ENCODE measurements around the gene MLLT6.

MLLT6 gene

DNA sequence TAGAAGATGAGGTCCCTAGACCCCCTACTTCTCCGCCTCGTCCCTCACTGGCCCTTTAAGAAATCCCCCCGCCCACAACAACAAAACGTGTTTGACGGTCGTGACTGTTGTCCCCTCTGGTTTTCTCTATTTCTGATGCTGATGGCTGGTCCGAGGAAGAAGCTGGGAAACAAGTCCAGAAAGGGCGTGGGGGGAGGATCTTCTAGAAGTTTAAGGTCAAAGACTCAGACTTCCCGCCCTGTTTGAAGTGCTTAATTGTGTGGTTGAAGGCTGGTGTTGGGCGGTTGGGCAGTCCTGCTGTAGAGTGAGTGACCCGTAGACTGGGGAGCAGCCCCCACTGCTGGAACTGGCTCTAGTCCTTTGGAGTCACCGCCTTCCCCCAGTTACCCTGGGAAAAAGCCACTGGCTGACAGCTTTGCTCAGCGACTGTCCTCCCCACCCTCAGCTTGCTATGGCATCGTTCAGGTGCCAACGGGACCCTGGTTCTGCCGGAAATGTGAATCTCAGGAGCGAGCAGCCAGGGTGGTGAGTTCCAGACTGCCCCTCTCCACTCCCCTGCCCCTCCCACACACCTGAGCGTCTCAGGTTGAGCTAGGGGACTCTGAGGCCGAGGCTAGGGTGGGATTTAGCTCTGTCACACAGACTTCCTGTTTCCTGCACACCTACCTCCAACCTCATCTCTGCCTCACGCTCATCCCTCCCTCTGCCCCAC is 1.6 kb downstream of the MLLT6 start:
- peak in 1 of 2 donors; percentile 16 for DNase-seq (ENCODE audit: low read depth in 2 of 2)

- no peak for DNase-seq (ENCODE audit: low read depth in 2 of 2)
Measured at GRCh38 chr17:38707678-38708351, 2.7 kb downstream of the MLLT6 start.

GRCh38 chr17:38709104-38709820 is 4.2 kb downstream of the MLLT6 start:
- DNase-seq (ENCODE audit: low read depth in 2 of 2), result no peak

DNA sequence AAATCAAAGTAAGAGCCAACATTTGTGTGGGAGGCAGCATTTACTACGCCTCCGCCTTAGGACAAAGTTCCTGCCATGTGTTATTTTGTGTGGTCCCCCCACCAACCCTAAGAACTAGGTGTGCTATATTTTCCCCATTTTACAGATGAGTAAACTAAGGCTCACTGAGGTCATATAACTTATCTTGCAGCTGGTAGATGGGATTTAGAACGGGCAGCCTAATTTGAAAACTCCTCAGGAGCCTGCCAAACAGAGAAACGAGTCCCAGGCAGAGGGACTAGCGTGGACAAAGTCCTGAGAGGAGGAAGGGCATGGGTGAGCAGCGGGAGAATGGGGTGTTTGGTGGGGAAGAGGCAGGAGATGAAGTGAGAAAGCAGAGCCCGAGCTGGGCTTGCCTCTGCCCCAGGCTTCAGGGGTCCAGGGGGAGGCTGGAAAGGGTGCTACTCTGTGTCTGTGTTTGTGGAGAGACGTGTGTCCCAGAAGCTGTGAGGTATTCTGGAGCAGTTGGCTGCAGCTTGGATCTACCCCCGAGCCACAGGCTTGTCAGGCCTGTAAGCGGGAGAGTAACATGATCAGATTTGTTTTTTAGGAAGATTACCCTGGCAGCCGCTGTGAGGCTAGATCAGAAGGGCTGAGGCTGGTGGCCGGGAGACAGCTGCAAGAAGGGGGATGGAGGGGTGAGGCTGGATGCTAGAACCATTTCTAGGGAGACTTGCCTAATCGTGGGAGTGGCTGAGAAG is 5.0 kb downstream of the MLLT6 start:
- no peak for DNase-seq (ENCODE audit: low read depth in 2 of 2)

GRCh38 chr17:38710604-38710962 is 5.5 kb downstream of the MLLT6 start:
- DNase-seq (ENCODE audit: low read depth in 2 of 2), result no peak

- DNase-seq (ENCODE audit: low read depth in 2 of 2), result no peak
Measured at GRCh38 chr17:38710985-38711384, 5.9 kb downstream of the MLLT6 start.

DNA sequence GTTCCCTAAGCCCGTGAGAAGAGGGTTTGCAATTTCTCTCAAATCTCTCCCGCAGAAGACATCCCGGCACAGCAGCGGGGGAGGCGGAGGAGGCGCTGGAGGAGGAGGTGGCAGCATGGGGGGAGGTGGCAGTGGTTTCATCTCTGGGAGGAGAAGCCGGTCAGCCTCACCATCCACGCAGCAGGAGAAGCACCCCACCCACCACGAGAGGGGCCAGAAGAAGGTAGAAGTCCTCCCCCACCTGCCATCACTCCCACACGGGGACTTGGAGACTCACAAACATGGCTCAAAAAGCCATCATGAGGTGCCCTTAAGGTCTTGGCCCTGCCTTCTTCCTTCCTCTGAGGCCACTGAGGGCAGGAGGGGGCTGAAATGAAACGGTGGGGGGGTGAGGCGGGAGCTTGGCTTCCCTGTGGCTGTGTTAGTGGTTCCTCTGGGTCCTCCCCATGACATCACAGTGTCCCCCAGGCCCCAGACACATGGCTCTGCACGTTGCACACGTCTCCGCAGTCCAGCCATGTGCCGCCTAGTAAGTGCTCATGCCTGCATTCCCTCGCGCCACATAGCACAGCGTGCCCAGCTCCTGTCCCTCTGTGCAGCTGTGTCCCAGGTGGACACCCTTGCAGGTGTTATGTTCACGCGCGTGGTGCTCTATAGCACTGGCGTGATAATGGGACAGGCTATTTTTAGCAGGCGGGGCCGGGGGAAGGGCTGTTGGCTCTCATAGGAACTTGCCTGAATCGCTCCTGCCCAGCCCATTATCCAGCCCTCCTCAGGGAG is 6.9 kb downstream of the MLLT6 start:
- DNase-seq (ENCODE audit: low read depth in 2 of 2), result no peak

- DNase-seq (ENCODE audit: low read depth in 2 of 2), result no peak
Measured at GRCh38 chr17:38712593-38712992, 7.5 kb downstream of the MLLT6 start.

- DNase-seq (ENCODE audit: low read depth in 2 of 2), result no peak
Measured at GRCh38 chr17:38713456-38714075, 8.5 kb downstream of the MLLT6 start.

DNA sequence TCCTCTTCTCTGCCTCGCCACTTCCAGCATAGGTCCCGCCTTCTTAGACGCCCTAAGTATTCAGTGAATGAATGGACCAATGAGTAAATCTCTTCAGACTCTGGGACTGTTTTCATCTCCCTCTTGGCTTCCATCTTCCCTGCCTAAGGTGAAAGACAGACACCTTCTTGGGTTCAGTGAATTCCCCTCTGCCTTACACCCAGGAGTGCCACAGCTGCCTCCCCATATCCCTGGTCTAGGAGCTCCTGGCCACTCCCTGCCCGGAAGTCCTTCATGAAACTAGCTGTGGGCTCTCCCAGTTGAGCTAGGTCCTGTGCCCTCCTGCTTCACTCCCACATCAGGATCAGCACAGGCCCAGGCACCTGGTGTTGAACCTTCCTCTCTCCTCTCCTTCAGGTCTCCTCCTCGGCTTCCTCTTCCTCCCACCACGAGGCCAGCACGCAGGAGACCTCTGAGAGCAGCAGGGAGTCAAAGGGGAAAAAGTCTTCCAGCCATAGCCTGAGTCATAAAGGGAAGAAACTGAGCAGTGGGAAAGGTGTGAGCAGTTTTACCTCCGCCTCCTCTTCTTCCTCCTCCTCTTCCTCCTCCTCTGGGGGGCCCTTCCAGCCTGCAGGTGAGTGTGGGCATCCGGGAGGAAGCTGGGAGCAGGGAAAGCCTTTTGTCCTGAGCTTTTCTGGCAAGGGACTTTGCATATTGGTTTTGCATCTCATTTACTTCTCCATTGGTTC is 10.3 kb downstream of the MLLT6 start:
- no peak for DNase-seq (ENCODE audit: low read depth in 2 of 2)

DNA sequence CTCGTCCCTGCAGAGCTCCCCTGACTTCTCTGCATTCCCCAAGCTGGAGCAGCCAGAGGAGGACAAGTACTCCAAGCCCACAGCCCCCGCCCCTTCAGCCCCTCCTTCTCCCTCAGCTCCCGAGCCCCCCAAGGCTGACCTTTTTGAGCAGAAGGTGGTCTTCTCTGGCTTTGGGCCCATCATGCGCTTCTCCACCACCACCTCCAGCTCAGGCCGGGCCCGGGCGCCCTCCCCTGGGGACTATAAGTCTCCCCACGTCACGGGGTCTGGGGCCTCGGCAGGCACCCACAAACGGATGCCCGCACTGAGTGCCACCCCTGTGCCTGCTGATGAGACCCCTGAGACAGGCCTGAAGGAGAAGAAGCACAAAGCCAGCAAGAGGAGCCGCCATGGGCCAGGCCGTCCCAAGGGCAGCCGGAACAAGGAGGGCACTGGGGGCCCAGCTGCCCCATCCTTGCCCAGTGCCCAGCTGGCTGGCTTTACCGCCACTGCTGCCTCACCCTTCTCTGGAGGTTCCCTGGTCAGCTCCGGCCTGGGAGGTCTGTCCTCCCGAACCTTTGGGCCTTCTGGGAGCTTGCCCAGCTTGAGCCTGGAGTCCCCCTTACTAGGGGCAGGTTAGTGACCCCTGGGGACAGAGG is 11.4 kb downstream of the MLLT6 start:
- no peak for DNase-seq (ENCODE audit: low read depth in 2 of 2)

DNA sequence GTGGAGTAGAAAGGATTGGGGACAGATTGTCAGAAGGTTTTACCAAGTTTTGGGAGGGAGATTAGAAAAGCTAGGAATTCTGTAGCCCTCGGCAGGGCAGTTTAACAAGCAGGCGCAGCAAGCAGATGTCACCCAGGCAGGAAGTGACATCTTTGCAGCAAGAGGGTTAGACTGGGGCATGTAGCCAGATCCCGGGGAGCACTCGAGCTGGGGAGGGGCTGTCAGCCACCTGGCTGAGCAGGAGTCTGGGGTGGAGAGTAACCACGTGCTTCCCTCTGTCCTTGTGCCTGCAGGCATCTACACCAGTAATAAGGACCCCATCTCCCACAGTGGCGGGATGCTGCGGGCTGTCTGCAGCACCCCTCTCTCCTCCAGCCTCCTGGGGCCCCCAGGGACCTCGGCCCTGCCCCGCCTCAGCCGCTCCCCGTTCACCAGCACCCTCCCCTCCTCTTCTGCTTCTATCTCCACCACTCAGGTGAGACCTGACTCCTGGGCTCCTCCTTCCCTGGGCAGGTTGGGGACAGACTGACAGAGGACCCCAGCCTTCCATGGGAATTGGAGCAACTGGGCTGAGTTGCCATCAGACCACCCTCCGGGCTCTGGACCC is 12.2 kb downstream of the MLLT6 start:
- no peak for DNase-seq (ENCODE audit: low read depth in 2 of 2)

DNA sequence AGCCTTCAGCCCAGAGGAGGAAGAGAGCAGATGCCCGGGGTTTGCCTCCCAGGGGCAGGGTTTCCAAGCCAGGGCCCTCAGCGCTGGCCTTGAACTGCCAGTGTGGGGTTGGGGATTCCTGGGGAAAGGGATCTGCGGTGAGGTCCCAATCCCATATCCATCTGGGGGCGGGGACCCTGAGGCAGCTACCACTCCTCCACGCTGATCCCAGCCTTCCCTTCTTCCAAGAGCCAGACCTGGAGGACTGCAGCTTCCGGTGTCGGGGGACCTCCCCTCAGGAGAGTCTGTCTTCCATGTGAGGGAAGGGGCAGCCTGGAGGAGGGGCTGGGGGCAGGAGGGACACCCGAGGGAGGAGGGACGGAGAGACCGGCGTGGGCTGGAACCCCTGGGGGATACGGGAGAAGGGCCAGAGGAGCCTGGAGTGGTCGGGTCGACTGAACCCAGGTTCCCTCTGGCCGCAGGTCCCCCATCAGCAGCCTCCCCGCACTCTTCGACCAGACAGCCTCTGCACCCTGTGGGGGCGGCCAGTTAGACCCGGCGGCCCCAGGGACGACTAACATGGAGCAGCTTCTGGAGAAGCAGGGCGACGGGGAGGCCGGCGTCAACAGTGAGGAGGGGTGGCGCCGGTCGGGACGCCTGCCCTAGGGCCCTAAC is 14.3 kb downstream of the MLLT6 start:
- DNase-seq (ENCODE audit: low read depth in 2 of 2), result no peak

DNA sequence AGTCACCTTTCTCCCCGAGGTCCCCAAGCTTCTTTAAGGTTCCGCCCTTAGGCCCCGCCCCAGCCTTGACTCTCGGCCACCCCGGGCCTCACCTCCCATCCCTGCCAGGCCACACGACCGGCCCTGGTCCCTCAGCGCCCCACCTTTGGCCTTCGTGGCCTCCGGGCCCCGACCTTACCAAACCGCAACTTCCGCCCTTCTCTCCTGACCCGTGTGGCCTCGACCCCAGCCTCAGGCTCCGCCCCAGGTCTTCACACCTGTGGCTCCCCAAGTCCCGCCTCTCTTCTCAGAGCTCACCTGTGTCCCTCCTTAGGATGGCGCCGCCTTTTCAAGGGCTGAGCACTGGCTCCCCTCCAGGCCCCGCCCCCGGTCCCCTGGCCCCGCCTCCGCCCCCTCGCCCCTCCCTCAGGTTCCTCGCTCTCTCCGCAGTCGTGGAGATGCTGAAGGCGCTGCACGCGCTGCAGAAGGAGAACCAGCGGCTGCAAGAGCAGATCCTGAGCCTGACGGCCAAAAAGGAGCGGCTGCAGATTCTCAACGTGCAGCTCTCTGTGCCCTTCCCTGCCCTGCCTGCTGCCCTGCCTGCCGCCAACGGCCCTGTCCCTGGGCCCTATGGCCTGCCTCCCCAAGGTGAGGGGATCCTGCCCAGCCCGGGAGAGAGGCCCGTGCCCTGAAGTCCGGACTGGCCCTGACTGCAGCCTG is 15.0 kb downstream of the MLLT6 start:
- DNase-seq (ENCODE audit: low read depth in 2 of 2), result no peak

- no peak for DNase-seq (ENCODE audit: low read depth in 2 of 2)
Measured at GRCh38 chr17:38720941-38721340, 15.9 kb downstream of the MLLT6 start.

- DNase-seq (ENCODE audit: low read depth in 2 of 2), result no peak
Measured at GRCh38 chr17:38721802-38722201, 16.7 kb downstream of the MLLT6 start.

GRCh38 chr17:38724337-38724988 is 19.4 kb downstream of the MLLT6 start:
- no peak for DNase-seq (ENCODE audit: low read depth in 2 of 2)

DNA sequence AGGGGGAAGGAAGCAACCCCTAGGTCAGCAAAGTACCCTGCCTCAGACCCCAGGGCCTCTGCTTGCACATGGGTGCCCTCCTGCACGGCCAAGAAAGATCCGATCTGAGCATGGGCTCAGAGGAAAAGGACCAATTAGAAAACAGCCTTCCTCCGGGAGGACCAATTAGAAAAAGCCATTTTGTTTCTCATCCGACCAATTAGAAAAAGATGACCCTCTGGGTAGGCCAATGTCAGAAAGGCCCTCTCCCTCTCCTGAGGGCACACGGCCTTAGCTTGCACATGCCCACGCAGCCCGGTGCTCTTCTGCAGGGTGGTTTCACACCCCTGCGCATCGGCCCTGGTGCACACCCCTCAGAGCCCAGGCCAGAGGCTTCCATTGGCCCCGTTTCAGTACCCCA is 20.0 kb downstream of the MLLT6 start:
- DNase-seq (ENCODE audit: low read depth in 2 of 2), result no peak
